GM23338 (cell line): ENCODE data around the gene TBC1D14. TPM values are rescaled to one million over a fixed set of nuclear protein-coding genes. Genes with fewer than 3 reads are reported as not detected.
A peak's percentile ranks its signal among the peaks of the same experiment; 100 is the strongest.

Experiments
- ATAC-seq: fragments of 200-7000 bp; cut with Tn5 transposase; 3 replicates; pipeline ENCODE4 v1.9.1; 2020
- DNase-seq: peaks from one replicate; pipeline ENCODE4 v3.0.0-alpha.2; 2015; ENCODE audit warnings: low spot score
- H2AFZ ChIP-seq: fragments of 200-600 bp; sonication (generic); 2 replicates; pipeline ENCODE4 v1.8.0; 2016; ENCODE audit warnings: antibody characterized with exemption, mild to moderate bottlenecking, moderate library complexity
- H3F3A ChIP-seq: fragments of 200-600 bp; sonication (generic); replicated peaks from 2 replicates; pipeline ENCODE4 v1.8.0; 2017; ENCODE audit warnings: antibody characterized with exemption, mixed run types, low read depth
- H3K27ac ChIP-seq: fragments of 200-600 bp; sonication (generic); 2 replicates; pipeline ENCODE4 v1.6.1; 2016; ENCODE audit warnings: low read depth
- H3K27me3 ChIP-seq: fragments of 200-600 bp; sonication (generic); 2 replicates; pipeline ENCODE4 v1.8.0; 2016; ENCODE audit warnings: mild to moderate bottlenecking, mixed run types, moderate library complexity; ENCODE audit not compliant: insufficient read depth
- H3K36me3 ChIP-seq: fragments of 200-600 bp; sonication (generic); 2 replicates; pipeline ENCODE4 v1.8.0; 2016; ENCODE audit warnings: mild to moderate bottlenecking; ENCODE audit not compliant: insufficient read depth
- H3K4me1 ChIP-seq: fragments of 200-600 bp; sonication (generic); 2 replicates; pipeline ENCODE4 v1.8.0; 2016; ENCODE audit warnings: mild to moderate bottlenecking, moderate library complexity; ENCODE audit not compliant: insufficient read depth
- H3K4me2 ChIP-seq: fragments of 200-600 bp; sonication (generic); 2 replicates; pipeline ENCODE4 v1.7.1; 2017; ENCODE audit warnings: mixed run types
- H3K4me3 ChIP-seq: fragments of 200-600 bp; sonication (generic); 2 replicates; pipeline ENCODE4 v1.6.1; 2016; ENCODE audit warnings: mixed run types
- H3K79me2 ChIP-seq: fragments of 200-600 bp; sonication (generic); replicated peaks from 2 replicates; pipeline ENCODE4 v1.8.0; 2017; ENCODE audit warnings: mild to moderate bottlenecking; ENCODE audit not compliant: insufficient read depth
- H3K9me2 ChIP-seq: fragments of 200-600 bp; sonication (generic); 2 replicates; pipeline ENCODE4 v1.8.0; 2017; ENCODE audit not compliant: insufficient read depth
- H4K20me1 ChIP-seq: fragments of 200-600 bp; sonication (generic); replicated peaks from 2 replicates; pipeline ENCODE4 v1.8.0; 2017; ENCODE audit warnings: mild to moderate bottlenecking; ENCODE audit not compliant: insufficient read depth
- H3K27ac Mint-ChIP-seq: 2 replicates; pipeline ENCODE4 v1.8.0; 2020; ENCODE audit warnings: inconsistent platforms, mild to moderate bottlenecking, moderate library complexity, mixed read lengths
- H3K27me3 Mint-ChIP-seq: 3 replicates; pipeline ENCODE4 v1.8.0; 2022; ENCODE audit warnings: low read depth, mild to moderate bottlenecking, moderate library complexity, mixed read lengths, inconsistent platforms; ENCODE audit not compliant: insufficient read depth, poor library complexity
- H3K36me3 Mint-ChIP-seq: 3 replicates; pipeline ENCODE4 v1.8.0; 2021; ENCODE audit warnings: low read depth, mild to moderate bottlenecking, inconsistent platforms, moderate library complexity, mixed read lengths
- H3K4me1 Mint-ChIP-seq: 3 replicates; pipeline ENCODE4 v1.8.0; 2020; ENCODE audit warnings: mild to moderate bottlenecking, inconsistent platforms, mixed read lengths
- H3K4me3 Mint-ChIP-seq: 3 replicates; pipeline ENCODE4 v1.8.0; 2021; ENCODE audit warnings: moderate library complexity, mild to moderate bottlenecking, inconsistent platforms, mixed read lengths
- H3K9me3 Mint-ChIP-seq: 3 replicates; pipeline ENCODE4 v1.8.0; 2020; ENCODE audit warnings: moderate library complexity, mild to moderate bottlenecking, inconsistent platforms, mixed read lengths
- CREB1 ChIP-seq: fragments of 250-450 bp; sonication (Bioruptor Pico); IDR thresholded peaks from 2 replicates; pipeline ENCODE4 v1.5.0; 2020; ENCODE audit warnings: low read depth, mild to moderate bottlenecking, moderate library complexity
- CTCF ChIP-seq, 2 experiments: fragments of 200-600 bp in 1 of 2; sonication (generic) in 1 of 2; conservative IDR thresholded peaks; 2 replicates each; pipeline versions ENCODE4 v1.5.1 to v1.6.1; 2016 to 2017; ENCODE audit warnings: antibody characterized with exemption in 2 of 2, low read depth in 2 of 2, mild to moderate bottlenecking in 2 of 2, moderate library complexity in 1 of 2
- ETS1 ChIP-seq: IDR thresholded peaks from 2 replicates; pipeline ENCODE4 v1.6.1; 2016; ENCODE audit warnings: antibody characterized with exemption
- JUNB ChIP-seq: IDR thresholded peaks from one replicate; pipeline ENCODE4 v1.6.1; 2016; ENCODE audit warnings: antibody characterized with exemption; ENCODE audit not compliant: unreplicated experiment
- NANOG ChIP-seq: IDR thresholded peaks from 2 replicates; pipeline ENCODE4 v1.6.1; 2016; ENCODE audit warnings: antibody characterized with exemption, borderline replicate concordance
- POLR2AphosphoS5 ChIP-seq: IDR thresholded peaks from 2 replicates; pipeline ENCODE4 v1.6.1; 2016; ENCODE audit warnings: antibody characterized with exemption, low read depth
- REST ChIP-seq: IDR thresholded peaks from one replicate; pipeline ENCODE4 v1.6.1; 2018; ENCODE audit warnings: antibody characterized with exemption; ENCODE audit not compliant: unreplicated experiment
- STAT1 ChIP-seq: IDR thresholded peaks from one replicate; pipeline ENCODE4 v1.6.1; 2016; ENCODE audit warnings: antibody characterized with exemption; ENCODE audit not compliant: unreplicated experiment
- ZNF114 ChIP-seq: fragments of 250-450 bp; sonication (Bioruptor Pico); IDR thresholded peaks from 2 replicates; pipeline ENCODE4 v1.5.0; 2020; ENCODE audit warnings: mild to moderate bottlenecking, moderate library complexity
- ZNF331 ChIP-seq: fragments of 250-450 bp; sonication (Bioruptor Pico); IDR thresholded peaks from 2 replicates; pipeline ENCODE4 v1.5.0; 2020; ENCODE audit warnings: low read depth, mild to moderate bottlenecking, moderate library complexity
- polyA plus RNA-seq: library from polyadenylated mRNA; unstranded; fragments of >200 nt; fragmentation: Nextera tagmentation; extraction: Ambion mirVana; gene quantifications from 2 replicates; pipeline ENCODE4 v1.2.1, GENCODE V29; 2016
- total RNA-seq: library from RNA; depleted of rRNA; stranded (reverse); fragments of >200 nt; shearing (Covaris generic); gene quantifications from 2 replicates; pipeline ENCODE4 v1.2.3, GENCODE V29; 2014

Gene TBC1D14
- total and polyA plus RNA-seq, 2 experiments from 2014 or later, result 18.2 to 59.7 TPM

- no peaks in the 10 kb centered on the region; the same call in 1 of the 2 replicates for H4K20me1 ChIP-seq
- no peaks in the 10 kb centered on the region for H3K9me3 Mint-ChIP-seq
- H3K4me1 ChIP-seq, result peaks cover 6% of the 10 kb centered on the region; the same call in 1 of the 2 replicates
- H3K36me3 ChIP-seq, result peaks cover 7% of the 10 kb centered on the region; the same call in 1 of the 2 replicates
- H3K27me3 Mint-ChIP-seq, result peaks cover 14% of the 10 kb centered on the region
- peaks cover 44% of the 10 kb centered on the region for H3K36me3 Mint-ChIP-seq
- H3K4me3 Mint-ChIP-seq, result no peak overlapping the region
- H3K4me2 ChIP-seq, result no peak overlapping the region
- no peak overlapping the region for H3K27ac Mint-ChIP-seq
- no peaks in the 10 kb centered on the region for H3F3A ChIP-seq
- H3K4me3 ChIP-seq, result no peak overlapping the region
- peaks cover 7% of the 10 kb centered on the region for H3K4me1 Mint-ChIP-seq
- DNase-seq (no peak), ATAC-seq (no peak)
- no peak for TF ChIP-seq REST
- TF ChIP-seq CREB1 (CRISPR knock-in tag), result no peak
- TF ChIP-seq STAT1, result no peak
- no peak for TF ChIP-seq CTCF (conservative IDR thresholded peaks at IDR 0.05; ENCODE audit: low read depth in 2 of 2)
- no peak for TF ChIP-seq NANOG
- TF ChIP-seq JUNB, result no peak
- no peak for TF ChIP-seq ZNF331 (CRISPR knock-in tag)
- no peak for TF ChIP-seq ETS1
- H3K9me2 ChIP-seq, result no peaks in the 10 kb centered on the region
- H3K27me3 ChIP-seq, result no peaks in the 10 kb centered on the region
- no peak overlapping the region for H3K27ac ChIP-seq
- H3K79me2 ChIP-seq, result no peaks in the 10 kb centered on the region
- H2AFZ ChIP-seq, result no peak overlapping the region
These were observed 27.7 kb upstream of the TBC1D14 start for GRCh38 chr4:6881908-6882307.

- ATAC-seq, result peak; percentile 73
- H3K36me3 Mint-ChIP-seq, result peaks cover 23% of the 10 kb centered on the region
- H3K27ac Mint-ChIP-seq, result peak overlapping the region; percentile 4; the same call in 1 of the 2 replicates
- H3K4me1 Mint-ChIP-seq, result peaks cover 7% of the 10 kb centered on the region
- Histone ChIP-seq H3K4me3 (no peak overlapping the region), H3K79me2 (no peaks in the 10 kb centered on the region), H3K4me2 (no peak overlapping the region), H3K36me3 (no peaks in the 10 kb centered on the region; the same call in 1 of the 2 replicates), H3K27ac (peak overlapping the region; percentile 75; the same call in 1 of the 2 replicates), H3K9me2 (no peaks in the 10 kb centered on the region), H3F3A (no peaks in the 10 kb centered on the region), H3K27me3 (no peaks in the 10 kb centered on the region), H3K4me1 (peaks cover 6% of the 10 kb centered on the region; the same call in 1 of the 2 replicates), H4K20me1 (no peaks in the 10 kb centered on the region; the same call in 1 of the 2 replicates), H2AFZ (no peak overlapping the region)
- peak; percentile 66 for DNase-seq
- H3K27me3 Mint-ChIP-seq, result peaks cover 16% of the 10 kb centered on the region
- no peak overlapping the region for H3K4me3 Mint-ChIP-seq
- H3K9me3 Mint-ChIP-seq, result no peaks in the 10 kb centered on the region
- no peak for TF ChIP-seq CREB1 (CRISPR knock-in tag)
- no peak for TF ChIP-seq STAT1
- no peak for TF ChIP-seq ZNF331 (CRISPR knock-in tag)
- no peak for TF ChIP-seq REST
- no peak for TF ChIP-seq CTCF (conservative IDR thresholded peaks at IDR 0.05; ENCODE audit: low read depth in 2 of 2)
- TF ChIP-seq ZNF114, result no peak
- no peak for TF ChIP-seq POLR2AphosphoS5
These were observed 25.2 kb upstream of the TBC1D14 start for GRCh38 chr4:6884341-6884870.
